ENCODE data around the gene MOB3C. TPM values are rescaled to one million over a fixed set of nuclear protein-coding genes. Genes with fewer than 3 reads are reported as not detected.

Gene MOB3C
- total and polyA plus RNA-seq, 2 donors (not counting 1 experiment from before 2014, with no cell fraction given) = 9.1 to 14.9 TPM

DNA sequence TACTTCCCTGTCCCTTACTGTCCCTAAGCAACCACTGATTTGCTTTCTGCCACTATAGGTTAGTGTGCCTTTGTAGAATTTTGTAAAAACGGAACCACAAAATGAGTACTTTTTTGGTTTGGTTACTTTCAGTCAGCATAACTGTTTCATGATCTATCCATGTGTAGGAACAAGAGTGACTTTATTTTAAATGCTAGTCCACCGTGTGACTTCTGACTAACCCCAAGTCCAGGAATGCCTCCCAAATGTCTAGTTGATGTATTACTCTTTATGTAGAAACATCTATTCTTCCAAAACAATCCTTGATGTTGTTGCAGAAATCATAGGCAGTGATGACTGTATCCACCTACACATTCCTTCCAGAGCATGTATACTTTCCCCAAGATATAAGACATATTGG lies 30.2 kb upstream of the MOB3C start:
- Histone ChIP-seq H3K9ac (ENCODE audit: insufficient read depth, low read length) (no peak overlapping the region), H3K4me2 (ENCODE audit: extremely low read depth, insufficient read depth, low read length) (no peak overlapping the region), H2AFZ (ENCODE audit: low read length) (no peak overlapping the region), H3K36me3 (ENCODE audit: control insufficient read depth, insufficient read depth, low read length) (peaks cover 2% of the 10 kb centered on the region), H3K4me3 (replicated peaks in 1 of 4; ENCODE audit: control extremely low read depth in 1 of 4, insufficient read depth in 1 of 4, low read depth in 3 of 4, low read length in 4 of 4) (no peak overlapping the region), H3K27ac (ENCODE audit: insufficient read depth, low read length) (no peak overlapping the region), H3K4me1 (ENCODE audit: control insufficient read depth, extremely low read depth, insufficient read depth, low read length) (peaks cover 6% of the 10 kb centered on the region), H4K20me1 (ENCODE audit: control insufficient read depth, extremely low read depth, insufficient read depth, low read length) (no peaks in the 10 kb centered on the region), H3K27me3 (ENCODE audit: control insufficient read depth, insufficient read depth, low read length) (no peaks in the 10 kb centered on the region), H3K9me3 (ENCODE audit: control insufficient read depth, insufficient read depth, low read depth, low read length) (no peaks in the 10 kb centered on the region), H3K79me2 (ENCODE audit: control insufficient read depth, insufficient read depth, low read length) (no peaks in the 10 kb centered on the region)
- DNase-seq (ENCODE audit: low read depth in 2 of 2) = peak in 1 of 2 donors; percentile 88
- TF ChIP-seq EZH2 (IDR thresholded peaks at IDR 0.05; ENCODE audit: low read length, missing control alignments) = no peak
- TF ChIP-seq, protein P1, sequence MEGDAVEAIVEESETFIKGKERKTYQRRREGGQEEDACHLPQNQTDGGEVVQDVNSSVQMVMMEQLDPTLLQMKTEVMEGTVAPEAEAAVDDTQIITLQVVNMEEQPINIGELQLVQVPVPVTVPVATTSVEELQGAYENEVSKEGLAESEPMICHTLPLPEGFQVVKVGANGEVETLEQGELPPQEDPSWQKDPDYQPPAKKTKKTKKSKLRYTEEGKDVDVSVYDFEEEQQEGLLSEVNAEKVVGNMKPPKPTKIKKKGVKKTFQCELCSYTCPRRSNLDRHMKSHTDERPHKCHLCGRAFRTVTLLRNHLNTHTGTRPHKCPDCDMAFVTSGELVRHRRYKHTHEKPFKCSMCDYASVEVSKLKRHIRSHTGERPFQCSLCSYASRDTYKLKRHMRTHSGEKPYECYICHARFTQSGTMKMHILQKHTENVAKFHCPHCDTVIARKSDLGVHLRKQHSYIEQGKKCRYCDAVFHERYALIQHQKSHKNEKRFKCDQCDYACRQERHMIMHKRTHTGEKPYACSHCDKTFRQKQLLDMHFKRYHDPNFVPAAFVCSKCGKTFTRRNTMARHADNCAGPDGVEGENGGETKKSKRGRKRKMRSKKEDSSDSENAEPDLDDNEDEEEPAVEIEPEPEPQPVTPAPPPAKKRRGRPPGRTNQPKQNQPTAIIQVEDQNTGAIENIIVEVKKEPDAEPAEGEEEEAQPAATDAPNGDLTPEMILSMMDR (conservative IDR thresholded peaks at IDR 0.05 in 1 of 2, IDR thresholded peaks at IDR 0.05 in 1 of 2; ENCODE audit: low read depth in 1 of 2, low read length in 2 of 2) = no peak

DNA sequence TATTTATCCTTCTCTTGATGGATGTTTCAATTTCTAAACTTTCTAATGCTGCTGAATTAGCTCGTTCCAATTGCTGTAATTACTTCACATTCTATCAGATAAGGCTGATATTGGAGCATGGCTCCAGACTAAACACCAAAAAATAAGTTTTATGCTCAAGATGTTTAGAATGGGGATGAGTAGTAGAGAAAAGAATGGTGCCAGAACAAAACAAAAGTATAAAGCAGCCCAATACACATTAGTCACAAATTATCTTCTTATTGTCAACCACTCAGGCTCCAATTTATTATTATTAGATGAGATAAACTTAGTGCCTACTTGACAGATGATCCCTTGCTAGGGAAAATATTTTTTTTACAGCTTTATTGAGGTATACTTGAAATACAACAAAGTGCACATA lies 29.7 kb upstream of the MOB3C start:
- no peaks in the 10 kb centered on the region for H4K20me1 ChIP-seq (ENCODE audit: control insufficient read depth, extremely low read depth, insufficient read depth, low read length)
- H3K9me3 ChIP-seq (ENCODE audit: control insufficient read depth, insufficient read depth, low read depth, low read length) = no peaks in the 10 kb centered on the region
- peaks cover 2% of the 10 kb centered on the region for H3K36me3 ChIP-seq (ENCODE audit: control insufficient read depth, insufficient read depth, low read length)
- H3K9ac ChIP-seq (ENCODE audit: insufficient read depth, low read length) = no peak overlapping the region
- no peak overlapping the region for H3K4me2 ChIP-seq (ENCODE audit: extremely low read depth, insufficient read depth, low read length)
- no peak overlapping the region for H3K4me3 ChIP-seq (replicated peaks in 1 of 4; ENCODE audit: control extremely low read depth in 1 of 4, insufficient read depth in 1 of 4, low read depth in 3 of 4, low read length in 4 of 4)
- no peak overlapping the region for H3K27ac ChIP-seq (ENCODE audit: insufficient read depth, low read length)
- H2AFZ ChIP-seq (ENCODE audit: low read length) = no peak overlapping the region
- no peak for TF ChIP-seq EZH2 (IDR thresholded peaks at IDR 0.05; ENCODE audit: low read length, missing control alignments)
- TF ChIP-seq, protein P1 (conservative IDR thresholded peaks at IDR 0.05 in 1 of 2, IDR thresholded peaks at IDR 0.05 in 1 of 2; ENCODE audit: low read depth in 1 of 2, low read length in 2 of 2) = no peak
- no peaks in the 10 kb centered on the region for H3K79me2 ChIP-seq (ENCODE audit: control insufficient read depth, insufficient read depth, low read length)
- peak in 1 of 2 donors; percentile 62 for DNase-seq (ENCODE audit: low read depth in 2 of 2)
- peaks cover 6% of the 10 kb centered on the region for H3K4me1 ChIP-seq (ENCODE audit: control insufficient read depth, extremely low read depth, insufficient read depth, low read length)
- H3K27me3 ChIP-seq (ENCODE audit: control insufficient read depth, insufficient read depth, low read length) = no peaks in the 10 kb centered on the region

DNA sequence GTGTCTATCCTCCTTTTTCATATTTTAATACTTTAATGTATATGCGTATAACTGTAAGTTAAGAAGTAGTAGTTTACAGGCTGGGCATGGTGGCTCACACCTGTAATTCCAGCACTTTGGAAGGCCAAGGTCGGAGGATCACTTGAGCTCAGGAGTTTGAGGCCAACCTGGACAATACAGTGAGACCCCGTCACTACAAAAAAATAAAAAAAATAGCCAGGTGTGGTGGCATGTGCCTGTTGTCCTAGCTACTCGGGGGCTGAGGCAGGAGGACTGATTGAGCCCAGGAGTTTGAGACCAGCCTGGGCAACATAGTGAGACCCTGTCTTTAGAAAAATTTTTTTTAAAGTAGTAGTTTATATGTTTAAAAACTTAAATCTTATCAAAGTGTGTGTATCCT lies 29.2 kb upstream of the MOB3C start:
- Histone ChIP-seq H3K79me2 (ENCODE audit: control insufficient read depth, insufficient read depth, low read length) (no peaks in the 10 kb centered on the region), H2AFZ (ENCODE audit: low read length) (no peak overlapping the region), H3K9me3 (ENCODE audit: control insufficient read depth, insufficient read depth, low read depth, low read length) (no peaks in the 10 kb centered on the region), H3K36me3 (ENCODE audit: control insufficient read depth, insufficient read depth, low read length) (peaks cover 2% of the 10 kb centered on the region), H3K4me1 (ENCODE audit: control insufficient read depth, extremely low read depth, insufficient read depth, low read length) (peaks cover 6% of the 10 kb centered on the region), H3K27me3 (ENCODE audit: control insufficient read depth, insufficient read depth, low read length) (no peaks in the 10 kb centered on the region), H3K9ac (ENCODE audit: insufficient read depth, low read length) (no peak overlapping the region), H3K27ac (ENCODE audit: insufficient read depth, low read length) (no peak overlapping the region), H3K4me2 (ENCODE audit: extremely low read depth, insufficient read depth, low read length) (no peak overlapping the region), H3K4me3 (replicated peaks in 1 of 4; ENCODE audit: control extremely low read depth in 1 of 4, insufficient read depth in 1 of 4, low read depth in 3 of 4, low read length in 4 of 4) (no peak overlapping the region), H4K20me1 (ENCODE audit: control insufficient read depth, extremely low read depth, insufficient read depth, low read length) (no peaks in the 10 kb centered on the region)
- DNase-seq (ENCODE audit: low read depth in 2 of 2) = no peak
- TF ChIP-seq, protein P1 (conservative IDR thresholded peaks at IDR 0.05 in 1 of 2, IDR thresholded peaks at IDR 0.05 in 1 of 2; ENCODE audit: low read depth in 1 of 2, low read length in 2 of 2) = no peak
- TF ChIP-seq EZH2 (IDR thresholded peaks at IDR 0.05; ENCODE audit: low read length, missing control alignments) = no peak

Data from fibroblast of lung (primary cell).